Neural crest cell (in vitro differentiated cells): ENCODE data around the gene CST8. TPM values are rescaled to one million over a fixed set of nuclear protein-coding genes. Genes with fewer than 3 reads are reported as not detected.

Experiments used
- DNase-seq: peaks from one replicate; pipeline ENCODE4 v3.0.0; 2021; ENCODE audit warnings: low read depth, mixed read lengths, low spot score
- H3K27ac Mint-ChIP-seq: one replicate; pipeline ENCODE4 v1.8.0; 2021; ENCODE audit warnings: mild to moderate bottlenecking, mixed read lengths; ENCODE audit not compliant: unreplicated experiment
- H3K27me3 Mint-ChIP-seq: 2 replicates; pipeline ENCODE4 v1.8.0; 2021; ENCODE audit warnings: low read depth, mild to moderate bottlenecking, mixed read lengths
- H3K36me3 Mint-ChIP-seq: 2 replicates; pipeline ENCODE4 v1.8.0; 2021; ENCODE audit warnings: low read depth, mild to moderate bottlenecking, mixed read lengths
- H3K4me1 Mint-ChIP-seq: 2 replicates; pipeline ENCODE4 v1.8.0; 2021; ENCODE audit warnings: mixed read lengths
- H3K4me3 Mint-ChIP-seq: one replicate; pipeline ENCODE4 v1.8.0; 2021; ENCODE audit warnings: mild to moderate bottlenecking, mixed read lengths
- H3K9me3 Mint-ChIP-seq: 2 replicates; pipeline ENCODE4 v1.8.0; 2021; ENCODE audit warnings: mixed read lengths
- CTCF ChIP-seq: fragments of 200-600 bp; sonication (generic); conservative IDR thresholded peaks from 2 replicates; pipeline ENCODE4 v1.5.0; 2021; ENCODE audit warnings: antibody characterized with exemption, mild to moderate bottlenecking
- total RNA-seq: library from RNA; stranded (reverse); gene quantifications from 2 replicates; pipeline ENCODE4 v1.2.1, GENCODE V29; 2021

Gene CST8
- total RNA-seq, 1 donor from 2014 or later = not detected

- Mint-ChIP-seq H3K4me3 (no peak overlapping the region), H3K27ac (peak overlapping the region; percentile 4), H3K36me3 (no peaks in the 10 kb centered on the region), H3K4me1 (peaks cover 12% of the 10 kb centered on the region), H3K27me3 (no peaks in the 10 kb centered on the region), H3K9me3 (no peaks in the 10 kb centered on the region)
- DNase-seq = no peak
- TF ChIP-seq CTCF = no peak
Observed at GRCh38 chr20:23519556-23519955, 28.6 kb downstream of the CST8 start.

- H3K36me3 Mint-ChIP-seq = no peaks in the 10 kb centered on the region
- H3K9me3 Mint-ChIP-seq = no peaks in the 10 kb centered on the region
- H3K27me3 Mint-ChIP-seq = no peaks in the 10 kb centered on the region
- H3K4me3 Mint-ChIP-seq = no peak overlapping the region
- no peak for TF ChIP-seq CTCF
- no peak overlapping the region for H3K27ac Mint-ChIP-seq
- peaks cover 12% of the 10 kb centered on the region for H3K4me1 Mint-ChIP-seq
- DNase-seq = no peak
Observed at GRCh38 chr20:23520185-23520584, 29.3 kb downstream of the CST8 start.

GRCh38 chr20:23524146-23524545, 33.2 kb downstream of the CST8 start:
- no peak overlapping the region for H3K4me3 Mint-ChIP-seq
- peaks cover 12% of the 10 kb centered on the region for H3K4me1 Mint-ChIP-seq
- H3K27ac Mint-ChIP-seq = no peak overlapping the region
- no peaks in the 10 kb centered on the region for H3K27me3 Mint-ChIP-seq
- H3K9me3 Mint-ChIP-seq = peaks cover 6% of the 10 kb centered on the region
- TF ChIP-seq CTCF = no peak
- peaks cover 3% of the 10 kb centered on the region for H3K36me3 Mint-ChIP-seq
- DNase-seq = no peak

GRCh38 chr20:23526850-23527249, 35.9 kb downstream of the CST8 start:
- peaks cover 4% of the 10 kb centered on the region for H3K36me3 Mint-ChIP-seq
- no peaks in the 10 kb centered on the region for H3K4me1 Mint-ChIP-seq
- no peaks in the 10 kb centered on the region for H3K27me3 Mint-ChIP-seq
- H3K27ac Mint-ChIP-seq = no peak overlapping the region
- no peak for DNase-seq
- TF ChIP-seq CTCF = no peak
- no peak overlapping the region for H3K4me3 Mint-ChIP-seq
- peaks cover 6% of the 10 kb centered on the region for H3K9me3 Mint-ChIP-seq

- Mint-ChIP-seq H3K4me1 (peaks cover 11% of the 10 kb centered on the region), H3K27ac (no peak overlapping the region), H3K27me3 (no peaks in the 10 kb centered on the region), H3K4me3 (no peak overlapping the region), H3K36me3 (peaks cover 4% of the 10 kb centered on the region), H3K9me3 (peaks cover 6% of the 10 kb centered on the region)
- no peak for TF ChIP-seq CTCF
- DNase-seq = no peak
Observed at GRCh38 chr20:23528867-23529431, 38.0 kb downstream of the CST8 start.
